A673 (cell line): ENCODE results near the gene MUC22. TPM values are rescaled to one million over a fixed set of nuclear protein-coding genes. Genes with fewer than 3 reads are reported as not detected.

ENCODE experiments used
- BruUV-seq: library from RNA; stranded (reverse); fragments of 400-500 nt; replicated peaks from 2 replicates; lab custom pipeline; 2021; lab: Mats Ljungman, UMichigan
- CTCF ChIA-PET: fragments of 300-600 bp; sonication (Branson Sonifier 250); formaldehyde crosslinking; loops from one replicate; lab custom pipeline; 2022; ENCODE audit warnings: antibody characterized with exemption; lab: Charles Lee
- POLR2A ChIA-PET: fragments of 300-600 bp; sonication (Branson Sonifier 250); formaldehyde crosslinking; loops from one replicate; lab custom pipeline; 2022; ENCODE audit warnings: antibody characterized with exemption; ENCODE audit not compliant: low non-redundant PET; lab: Charles Lee
- DNase-seq: peaks from one replicate; pipeline ENCODE4 v3.0.0-alpha.2; 2015; ENCODE audit warnings: low spot score
- H3K27ac ChIP-seq: fragments of 200-600 bp; sonication (generic); 2 replicates; pipeline ENCODE4 v1.5.1; 2016; ENCODE audit warnings: mixed run types, low read depth, mild to moderate bottlenecking, mixed read lengths, antibody characterized with exemption, low read length; ENCODE audit not compliant: poor library complexity, severe bottlenecking
- H3K27me3 ChIP-seq: fragments of 200-600 bp; sonication (generic); replicated peaks from 2 replicates; pipeline ENCODE4 v1.6.1; 2017; ENCODE audit warnings: mixed run types, low read depth, mild to moderate bottlenecking, mixed read lengths, antibody characterized with exemption, low read length; ENCODE audit not compliant: insufficient read depth, poor library complexity
- H3K36me3 ChIP-seq: fragments of 200-600 bp; sonication (generic); 2 replicates; pipeline ENCODE4 v1.6.1; 2016; ENCODE audit warnings: mixed run types, mild to moderate bottlenecking, mixed read lengths, antibody characterized with exemption, low read length; ENCODE audit not compliant: insufficient read depth, poor library complexity, severe bottlenecking
- H3K4me1 ChIP-seq: fragments of 200-600 bp; sonication (generic); 2 replicates; pipeline ENCODE4 v1.6.1; 2017; ENCODE audit warnings: mixed run types, mild to moderate bottlenecking, mixed read lengths, antibody characterized with exemption, low read length; ENCODE audit not compliant: insufficient read depth, poor library complexity, severe bottlenecking
- H3K4me3 ChIP-seq: fragments of 200-600 bp; sonication (generic); 2 replicates; pipeline ENCODE4 v1.5.1; 2016; ENCODE audit warnings: low read depth, mixed run types, mild to moderate bottlenecking, mixed read lengths, low read length; ENCODE audit not compliant: poor library complexity, severe bottlenecking
- H3K9me3 ChIP-seq: fragments of 200-600 bp; sonication (generic); 2 replicates; pipeline ENCODE4 v1.6.1; 2016; ENCODE audit warnings: mixed run types, low read depth, mild to moderate bottlenecking, mixed read lengths, antibody characterized with exemption, low read length; ENCODE audit not compliant: poor library complexity, severe bottlenecking
- EZH2 ChIP-seq: fragments of 200-600 bp; sonication (generic); IDR thresholded peaks from 2 replicates; pipeline ENCODE4 v1.6.1; 2017; ENCODE audit warnings: borderline replicate concordance, low read depth, mild to moderate bottlenecking, mixed read lengths, antibody characterized with exemption, low read length; ENCODE audit not compliant: poor library complexity, severe bottlenecking
- intact Hi-C: fragments of 100-400 bp; cut with micrococcal nuclease; formaldehyde crosslinking; loops from one replicate; pipeline ENCODE4 v1.10.0; 2022; ENCODE audit not compliant: unreplicated experiment
- total RNA-seq: library from RNA; stranded (reverse); gene quantifications from 2 replicates; pipeline ENCODE4 v1.2.3, GENCODE V29; 2021
- TF ChIP-seq, protein P1 (sequence below): fragments of 300-800, 200-600 bp; sonication (generic); conservative IDR thresholded peaks from 2 replicates; pipeline ENCODE4 v1.5.1; 2017; ENCODE audit warnings: low read depth, mild to moderate bottlenecking, antibody characterized with exemption, low read length, moderate library complexity, mixed read lengths

Gene MUC22
- total RNA-seq, 1 experiment from 2014 or later = not detected

DNA sequence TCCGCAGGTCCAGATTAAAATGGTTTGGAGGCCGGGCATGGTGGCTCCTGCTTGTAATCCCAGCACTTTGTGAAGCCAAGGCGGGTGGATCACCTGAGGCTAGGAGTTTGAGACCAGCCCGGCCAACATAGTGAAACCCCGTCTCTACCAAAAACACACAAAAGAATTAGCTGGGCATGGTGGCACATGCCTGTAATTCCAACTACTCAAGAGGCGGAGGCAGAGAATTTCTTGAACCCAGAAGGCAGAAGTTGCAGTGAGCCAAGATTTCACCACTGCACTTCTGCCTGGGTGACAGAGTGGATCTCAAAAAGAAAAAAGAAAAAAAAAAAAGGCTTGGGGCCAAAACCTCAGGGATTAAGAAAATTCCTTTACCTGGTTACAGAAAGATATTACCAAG is 71.6 kb downstream of the MUC22 start:
- no peaks in the 10 kb centered on the region for H3K9me3 ChIP-seq
- no peak overlapping the region for H3K27ac ChIP-seq
- H3K4me3 ChIP-seq = no peak overlapping the region
- no peak for DNase-seq
- no peaks in the 10 kb centered on the region for H3K36me3 ChIP-seq
- CTCF ChIA-PET = no interaction called here
- TF ChIP-seq EZH2 = no peak
- TF ChIP-seq, protein P1, sequence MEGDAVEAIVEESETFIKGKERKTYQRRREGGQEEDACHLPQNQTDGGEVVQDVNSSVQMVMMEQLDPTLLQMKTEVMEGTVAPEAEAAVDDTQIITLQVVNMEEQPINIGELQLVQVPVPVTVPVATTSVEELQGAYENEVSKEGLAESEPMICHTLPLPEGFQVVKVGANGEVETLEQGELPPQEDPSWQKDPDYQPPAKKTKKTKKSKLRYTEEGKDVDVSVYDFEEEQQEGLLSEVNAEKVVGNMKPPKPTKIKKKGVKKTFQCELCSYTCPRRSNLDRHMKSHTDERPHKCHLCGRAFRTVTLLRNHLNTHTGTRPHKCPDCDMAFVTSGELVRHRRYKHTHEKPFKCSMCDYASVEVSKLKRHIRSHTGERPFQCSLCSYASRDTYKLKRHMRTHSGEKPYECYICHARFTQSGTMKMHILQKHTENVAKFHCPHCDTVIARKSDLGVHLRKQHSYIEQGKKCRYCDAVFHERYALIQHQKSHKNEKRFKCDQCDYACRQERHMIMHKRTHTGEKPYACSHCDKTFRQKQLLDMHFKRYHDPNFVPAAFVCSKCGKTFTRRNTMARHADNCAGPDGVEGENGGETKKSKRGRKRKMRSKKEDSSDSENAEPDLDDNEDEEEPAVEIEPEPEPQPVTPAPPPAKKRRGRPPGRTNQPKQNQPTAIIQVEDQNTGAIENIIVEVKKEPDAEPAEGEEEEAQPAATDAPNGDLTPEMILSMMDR = no peak
- intact Hi-C loops = no loop called here
- peaks cover 12% of the 10 kb centered on the region for H3K4me1 ChIP-seq
- POLR2A ChIA-PET = no interaction called here
- no peaks in the 10 kb centered on the region for H3K27me3 ChIP-seq
- BruUV-seq = no TSS peak

DNA sequence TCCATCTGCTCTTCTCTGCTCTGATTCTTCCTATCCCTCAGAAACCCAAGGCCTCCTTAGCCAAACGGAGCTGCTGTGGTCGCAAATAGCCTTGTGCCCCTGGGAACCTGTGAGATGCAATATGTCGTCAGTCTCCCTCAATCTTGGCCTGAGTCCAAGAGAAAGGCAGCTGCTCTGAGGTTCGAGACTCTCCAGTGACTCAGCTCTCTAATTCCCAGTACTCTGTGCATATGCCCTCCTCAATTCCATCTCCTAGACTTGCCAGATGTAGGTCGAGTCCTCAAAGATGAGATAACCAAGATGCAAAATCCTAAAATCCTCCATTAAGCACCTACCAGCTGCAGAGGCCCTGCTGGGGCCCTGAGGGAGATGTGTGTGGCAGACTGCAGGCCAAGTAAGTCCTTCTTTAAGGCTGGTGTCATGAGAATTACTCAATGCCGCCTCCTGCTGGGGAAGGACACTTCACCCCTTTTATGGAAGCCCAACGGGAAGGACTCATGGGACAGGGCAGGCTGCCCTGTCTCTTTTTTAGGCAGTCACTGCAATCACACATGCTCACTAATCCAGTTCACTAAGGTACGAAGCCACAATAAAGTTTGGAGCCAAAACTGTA is 73.6 kb downstream of the MUC22 start:
- H3K9me3 ChIP-seq = no peaks in the 10 kb centered on the region
- no peaks in the 10 kb centered on the region for H3K27me3 ChIP-seq
- no TSS peak for BruUV-seq
- H3K36me3 ChIP-seq = no peaks in the 10 kb centered on the region
- intact Hi-C loops = no loop called here
- POLR2A ChIA-PET = no interaction called here
- peak; percentile 68 for DNase-seq
- TF ChIP-seq, protein P1 = peak; percentile 43
- TF ChIP-seq EZH2 = no peak
- H3K27ac ChIP-seq = no peak overlapping the region
- H3K4me3 ChIP-seq = no peak overlapping the region
- CTCF ChIA-PET = interaction anchor here (0.7 kb wide), 1 partner anchor 262 kb away, joined by 3 read pairs; no protein-coding TSS in a partner anchor
- H3K4me1 ChIP-seq = peaks cover 19% of the 10 kb centered on the region

Other genes starting within 250 kb of the MUC22 start
- 48.0 and 57.9 TPM in 2 replicates for gene DDR1, start 126.0 kb upstream of the MUC22 start, total RNA-seq
- 42.6 and 45.9 TPM in 2 replicates for gene GTF2H4, start 102.3 kb upstream of the MUC22 start, total RNA-seq
- gene VARS2, start 96.2 kb upstream of the MUC22 start, total RNA-seq = 48.4 and 53.4 TPM in 2 replicates
- not detected in 2 replicates for gene SFTA2, start 78.3 kb upstream of the MUC22 start, total RNA-seq
- gene MUCL3, start 69.5 kb upstream of the MUC22 start, total RNA-seq = not detected in 2 replicates
- not detected in 2 replicates for gene MUC21, start 26.8 kb upstream of the MUC22 start, total RNA-seq
- gene C6orf15, start 102.1 kb downstream of the MUC22 start, total RNA-seq = not detected in 2 replicates
- gene PSORS1C1, start 104.3 kb downstream of the MUC22 start, total RNA-seq = 0.74 TPM in 1 of 2 replicates, not detected in the other
- not detected in 2 replicates for gene CDSN, start 110.0 kb downstream of the MUC22 start, total RNA-seq
- not detected in 2 replicates for gene PSORS1C2, start 128.6 kb downstream of the MUC22 start, total RNA-seq
- 51.7 and 58.0 TPM in 2 replicates for gene CCHCR1, start 147.3 kb downstream of the MUC22 start, total RNA-seq
- 31.8 and 39.1 TPM in 2 replicates for gene TCF19, start 148.1 kb downstream of the MUC22 start, total RNA-seq
- gene POU5F1, start 160.2 kb downstream of the MUC22 start, total RNA-seq = not detected in 2 replicates